AG04450 (cell line): ENCODE results near the gene PIGV. TPM values are rescaled to one million over a fixed set of nuclear protein-coding genes. Genes with fewer than 3 reads are reported as not detected.

Source experiments
- CTCF ChIA-PET: fragments of 300-600, 350-600 bp; formaldehyde crosslinking; extraction: SDS; loops from one replicate; lab custom pipeline; 2022; ENCODE audit warnings: antibody characterized with exemption, inconsistent platforms; lab: Charles Lee
- POLR2A ChIA-PET: fragments of 350-600 bp; formaldehyde crosslinking; extraction: SDS; loops from one replicate; lab custom pipeline; 2021; ENCODE audit warnings: antibody characterized with exemption, inconsistent platforms; lab: Yijun Ruan, JAX
- DNase-seq: peaks from one replicate; pipeline ENCODE4 v3.0.0-alpha.2; 2011; ENCODE audit warnings: low read depth, low spot score
- H3K27ac ChIP-seq: one replicate; pipeline ENCODE4 v1.5.1; 2012; ENCODE audit warnings: low read depth, low read length, control low read depth
- H3K27me3 ChIP-seq: one replicate; pipeline ENCODE4 v1.6.0; 2012; ENCODE audit warnings: low read length; ENCODE audit not compliant: control insufficient read depth, insufficient read depth
- H3K4me3 ChIP-seq: 2 replicates; pipeline ENCODE4 v1.5.1; 2011; ENCODE audit warnings: mild to moderate bottlenecking, low read depth, low read length, control low read depth
- H3K9me3 ChIP-seq: 2 replicates; pipeline ENCODE4 v1.5.1; 2012; ENCODE audit warnings: low read length; ENCODE audit not compliant: control insufficient read depth, insufficient read depth
- polyA plus RNA-seq: library from polyadenylated mRNA; depleted of rRNA; stranded (reverse); fragments of >200 nt; gene quantifications from 2 replicates; pipeline ENCODE4 v1.2.3, GENCODE V29; 2011
- TF ChIP-seq, protein P1 (sequence below): IDR thresholded peaks from 2 replicates; pipeline ENCODE4 v1.5.1; 2011; ENCODE audit warnings: low read depth, low read length, control low read depth, inconsistent platforms

PIGV gene
- polyA plus RNA-seq, 1 experiment = 17.8 TPM

DNA sequence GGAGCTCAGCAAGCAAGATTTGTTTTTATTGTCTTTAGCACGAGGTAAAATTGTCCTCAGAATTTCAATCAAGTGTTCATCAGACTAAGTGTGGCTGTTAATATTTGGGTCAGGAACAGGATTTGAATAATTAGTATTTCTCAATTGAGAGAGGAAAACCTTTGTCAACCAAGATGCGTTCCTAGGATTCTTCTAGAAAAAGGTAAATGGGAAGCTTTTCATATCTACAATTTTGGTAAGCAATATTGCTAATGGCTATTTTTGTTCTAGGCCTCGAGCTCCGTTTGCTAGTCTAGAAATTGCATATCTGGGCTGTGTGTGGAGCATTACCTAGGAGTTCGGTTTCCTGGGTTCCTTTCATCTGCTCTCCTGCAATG lies 4.1 kb upstream of the PIGV start:
- Histone ChIP-seq H3K4me3 (no peak overlapping the region), H3K27me3 (no peaks in the 10 kb centered on the region), H3K27ac (peak overlapping the region; percentile 33), H3K9me3 (no peaks in the 10 kb centered on the region; the same call in 1 of the 2 replicates)
- TF ChIP-seq, protein P1, sequence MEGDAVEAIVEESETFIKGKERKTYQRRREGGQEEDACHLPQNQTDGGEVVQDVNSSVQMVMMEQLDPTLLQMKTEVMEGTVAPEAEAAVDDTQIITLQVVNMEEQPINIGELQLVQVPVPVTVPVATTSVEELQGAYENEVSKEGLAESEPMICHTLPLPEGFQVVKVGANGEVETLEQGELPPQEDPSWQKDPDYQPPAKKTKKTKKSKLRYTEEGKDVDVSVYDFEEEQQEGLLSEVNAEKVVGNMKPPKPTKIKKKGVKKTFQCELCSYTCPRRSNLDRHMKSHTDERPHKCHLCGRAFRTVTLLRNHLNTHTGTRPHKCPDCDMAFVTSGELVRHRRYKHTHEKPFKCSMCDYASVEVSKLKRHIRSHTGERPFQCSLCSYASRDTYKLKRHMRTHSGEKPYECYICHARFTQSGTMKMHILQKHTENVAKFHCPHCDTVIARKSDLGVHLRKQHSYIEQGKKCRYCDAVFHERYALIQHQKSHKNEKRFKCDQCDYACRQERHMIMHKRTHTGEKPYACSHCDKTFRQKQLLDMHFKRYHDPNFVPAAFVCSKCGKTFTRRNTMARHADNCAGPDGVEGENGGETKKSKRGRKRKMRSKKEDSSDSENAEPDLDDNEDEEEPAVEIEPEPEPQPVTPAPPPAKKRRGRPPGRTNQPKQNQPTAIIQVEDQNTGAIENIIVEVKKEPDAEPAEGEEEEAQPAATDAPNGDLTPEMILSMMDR = no peak
- POLR2A ChIA-PET = no interaction called here
- CTCF ChIA-PET = interaction anchor here (1.2 kb wide), 1 partner anchor 181 kb away, joined by 3 read pairs; no protein-coding TSS in a partner anchor
- DNase-seq = no peak

DNA sequence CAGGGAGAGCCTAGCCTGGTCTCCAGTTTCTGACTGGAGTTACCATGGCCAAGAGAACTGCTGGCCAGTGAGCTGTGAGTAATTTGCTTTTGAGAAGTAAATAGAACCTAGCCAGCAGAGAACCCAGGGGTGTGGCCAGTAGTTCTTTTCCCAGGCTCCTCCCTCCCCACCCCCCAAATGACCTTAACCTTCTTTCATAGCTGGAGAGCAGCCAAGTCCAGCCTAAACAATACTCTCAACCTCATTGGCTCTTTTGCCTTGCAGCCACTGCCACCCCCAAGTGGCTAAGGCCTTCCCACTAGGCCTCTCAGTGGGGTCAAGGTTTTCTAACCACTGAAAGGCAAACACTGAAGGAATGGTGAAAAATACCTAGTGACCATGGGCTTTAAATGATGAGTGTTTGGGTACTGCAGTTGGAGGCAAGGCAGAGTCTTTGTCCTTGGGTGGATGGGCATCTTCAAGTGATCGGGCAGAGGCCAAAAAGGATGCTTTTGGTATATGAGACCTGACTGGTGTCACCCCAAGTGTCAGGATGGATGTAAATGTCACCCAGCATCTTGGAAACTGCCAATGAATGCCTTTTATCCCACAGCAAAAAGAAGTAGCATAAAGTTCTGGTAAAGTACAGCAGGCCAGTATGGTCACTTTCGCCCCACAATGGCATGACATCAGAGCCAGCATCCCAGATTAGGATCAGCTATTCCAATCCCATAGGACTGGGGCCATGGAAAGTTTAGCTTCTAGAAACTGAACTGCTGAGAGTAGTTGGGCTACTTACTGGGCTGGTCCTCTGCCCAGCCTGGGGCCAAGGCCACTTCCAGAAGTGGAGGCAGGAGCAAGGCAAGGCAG lies 3.5 kb upstream of the PIGV start:
- Histone ChIP-seq H3K4me3 (no peak overlapping the region), H3K27me3 (no peaks in the 10 kb centered on the region), H3K27ac (peak overlapping the region; percentile 33), H3K9me3 (no peaks in the 10 kb centered on the region; the same call in 1 of the 2 replicates)
- POLR2A ChIA-PET = interaction anchor here (0.6 kb wide), 1 partner anchor 17 kb away, joined by 3 read pairs; no protein-coding TSS in a partner anchor
- DNase-seq = peak; percentile 61
- CTCF ChIA-PET = interaction anchor here (0.6 to 0.7 kb wide), 2 partner anchors 81 to 182 kb away, joined by 3 to 4 read pairs; no protein-coding TSS in a partner anchor
- TF ChIP-seq, protein P1 = no peak

DNA sequence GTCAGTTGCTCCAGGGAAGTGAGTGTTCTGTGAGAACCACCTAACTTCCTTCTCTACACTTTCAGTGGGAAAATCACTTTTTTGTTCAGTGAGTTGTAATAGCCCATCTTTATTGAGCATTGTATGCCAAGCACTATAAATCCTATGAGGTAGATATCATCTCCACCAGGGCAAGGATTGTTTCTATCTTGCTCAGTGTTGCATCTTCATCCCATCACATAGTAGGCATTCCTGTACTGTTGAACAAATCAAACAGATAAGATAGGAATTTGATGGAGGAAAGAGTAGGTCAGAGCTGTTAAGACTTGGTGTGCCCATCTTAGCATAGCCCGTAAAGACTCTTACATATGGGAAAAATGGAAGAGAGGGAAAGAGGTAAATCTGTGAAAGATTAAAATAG lies 2.9 kb upstream of the PIGV start:
- CTCF ChIA-PET = interaction anchor here (0.6 to 8.4 kb wide), 2 partner anchors 82 to 182 kb away, joined by 3 to 424 read pairs; no protein-coding TSS in a partner anchor
- DNase-seq = no peak
- no peaks in the 10 kb centered on the region for H3K27me3 ChIP-seq
- H3K9me3 ChIP-seq = no peaks in the 10 kb centered on the region; the same call in 1 of the 2 replicates
- POLR2A ChIA-PET = no interaction called here
- H3K27ac ChIP-seq = no peak overlapping the region
- H3K4me3 ChIP-seq = no peak overlapping the region
- TF ChIP-seq, protein P1 = no peak

DNA sequence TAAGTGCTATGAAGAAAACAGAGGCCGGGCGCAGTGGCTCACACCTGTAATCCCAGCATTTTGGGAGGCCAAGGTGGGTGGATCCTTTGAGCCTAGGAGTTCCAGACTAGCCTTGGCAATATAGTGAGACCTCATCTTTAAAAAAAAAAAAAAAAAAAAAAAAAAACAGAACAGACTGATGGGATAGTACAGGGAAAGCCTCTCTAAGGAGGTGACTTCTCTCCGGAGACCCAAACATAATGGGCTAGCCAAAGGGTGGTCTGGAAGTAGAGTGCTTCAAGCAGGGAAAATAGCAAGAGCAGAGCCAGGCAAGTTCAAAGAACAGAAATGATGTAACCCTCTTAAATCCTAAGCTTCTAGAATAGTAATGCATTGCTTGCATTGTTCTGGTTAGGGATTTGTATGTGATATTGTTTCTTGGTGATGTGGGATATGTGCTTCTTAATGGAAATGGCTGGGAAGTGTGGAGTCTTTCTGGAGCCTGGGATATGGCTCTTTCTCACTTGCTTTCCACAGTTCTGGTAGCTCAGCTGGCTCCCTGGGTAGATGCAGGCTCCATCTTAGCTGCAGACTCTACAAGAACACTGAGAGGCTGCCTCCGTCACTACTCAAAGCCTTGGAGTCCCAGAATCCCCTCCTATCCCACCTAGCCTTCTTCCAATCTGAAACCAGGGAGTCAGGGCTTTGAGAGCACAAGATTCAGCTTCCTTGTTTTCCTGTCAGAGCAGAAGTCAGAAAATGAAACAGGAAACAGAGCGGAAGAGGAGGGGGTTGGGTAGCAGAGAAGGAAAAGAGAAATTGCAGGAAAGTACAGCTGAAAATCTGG lies 1.9 kb upstream of the PIGV start:
- ChIA-PET POLR2A (interaction anchor here (1.0 kb wide), 1 partner anchor 93 kb away, joined by 3 read pairs; no protein-coding TSS in a partner anchor), CTCF (interaction anchor here (0.8 to 8.4 kb wide), 3 partner anchors 20 to 286 kb away, joined by 3 to 424 read pairs (median 4); no protein-coding TSS in a partner anchor)
- no peak for DNase-seq
- Histone ChIP-seq H3K9me3 (no peaks in the 10 kb centered on the region), H3K27ac (peak overlapping the region; percentile 99), H3K27me3 (no peaks in the 10 kb centered on the region), H3K4me3 (no peak overlapping the region)
- TF ChIP-seq, protein P1 = no peak
